ENCODE results near the gene PPP3CA.
"Not testable (repeated sequence)": the region's sequence is repeated elsewhere in the genome, so short reads cannot be mapped to it uniquely, and the experiment has no call there.

PPP3CA gene

GRCh38 chr4:101142259-101142658, 205.1 kb downstream of the PPP3CA start:
- no peak for TF ChIP-seq CTCF (IDR thresholded peaks at IDR 0.05; ENCODE audit: extremely low read depth, missing control alignments)
- DNase-seq (ENCODE audit: low spot score), result no peak

- no peak for DNase-seq (ENCODE audit: low spot score)
Observed at GRCh38 chr4:101141855-101142254, 205.5 kb downstream of the PPP3CA start.

GRCh38 chr4:101141230-101141629, 206.1 kb downstream of the PPP3CA start:
- no peak for TF ChIP-seq CTCF (IDR thresholded peaks at IDR 0.05; ENCODE audit: extremely low read depth, missing control alignments)
- DNase-seq (ENCODE audit: low spot score), result no peak

More at GRCh38 chr4:101141855-101142254, 205.5 kb downstream of the PPP3CA start:
- no peak for TF ChIP-seq CTCF (IDR thresholded peaks at IDR 0.05; ENCODE audit: extremely low read depth, missing control alignments)

- no peak for TF ChIP-seq CTCF (IDR thresholded peaks at IDR 0.05; ENCODE audit: extremely low read depth, missing control alignments)
- DNase-seq (ENCODE audit: low spot score), result no peak
Observed at GRCh38 chr4:101140228-101140627, 207.1 kb downstream of the PPP3CA start.

GRCh38 chr4:101136373-101137370, 210.7 kb downstream of the PPP3CA start:
- TF ChIP-seq CTCF (IDR thresholded peaks at IDR 0.05; ENCODE audit: extremely low read depth, missing control alignments), result no peak
- DNase-seq (ENCODE audit: low spot score), result no peak

- no peak for TF ChIP-seq CTCF (IDR thresholded peaks at IDR 0.05; ENCODE audit: extremely low read depth, missing control alignments)
Observed at GRCh38 chr4:101135371-101136010, 211.8 kb downstream of the PPP3CA start.

GRCh38 chr4:101131058-101131457, 216.3 kb downstream of the PPP3CA start:
- not testable (repeated sequence) for DNase-seq (ENCODE audit: low spot score)

More at GRCh38 chr4:101135371-101136010, 211.8 kb downstream of the PPP3CA start:
- no peak for DNase-seq (ENCODE audit: low spot score)

GRCh38 chr4:101128898-101129297, 218.4 kb downstream of the PPP3CA start:
- not testable (repeated sequence) for DNase-seq (ENCODE audit: low spot score)

Data from GM20000 (cell line).